HL-60 (cell line): ENCODE results near the gene CRYBA4.
A peak's percentile ranks its signal among the peaks of the same experiment; 100 is the strongest.

Experiments used
- DNase-seq, 2 experiments: peaks; one replicate each; pipeline ENCODE4 v3.0.0-alpha.2; 2010 to 2020; ENCODE audit warnings: low read depth in 1 of 2, low spot score in 1 of 2
- H3K27ac ChIP-seq: fragments of 250-450 bp; sonication (Bioruptor Pico); replicated peaks from 2 replicates; pipeline ENCODE4 v1.5.1; 2020; ENCODE audit warnings: mild to moderate bottlenecking, moderate library complexity
- H3K27me3 ChIP-seq: fragments of 250-450 bp; sonication (Bioruptor Pico); 2 replicates; pipeline ENCODE4 v1.5.1; 2021; ENCODE audit warnings: mild to moderate bottlenecking, moderate library complexity; ENCODE audit not compliant: insufficient read depth, poor library complexity, severe bottlenecking
- H3K4me3 ChIP-seq: replicated peaks from 2 replicates; pipeline ENCODE4 v1.5.1; 2011; ENCODE audit warnings: mild to moderate bottlenecking, control low read depth, low read length; ENCODE audit not compliant: insufficient read depth
- CTCF ChIP-seq: IDR thresholded peaks from one replicate; pipeline ENCODE4 v1.5.1; 2011; ENCODE audit warnings: low read length, control low read depth, inconsistent platforms; ENCODE audit not compliant: insufficient read depth
- GABPA ChIP-seq: IDR thresholded peaks from 2 replicates; pipeline ENCODE4 v1.6.1; 2012; ENCODE audit warnings: low read depth
- POLR2AphosphoS5 ChIP-seq: IDR thresholded peaks from 2 replicates; pipeline ENCODE4 v1.6.1; 2012; ENCODE audit warnings: low read depth
- REST ChIP-seq: IDR thresholded peaks from 2 replicates; pipeline ENCODE4 v1.6.1; 2012; ENCODE audit warnings: low read depth; ENCODE audit not compliant: insufficient replicate concordance
- SPI1 ChIP-seq: IDR thresholded peaks from 2 replicates; pipeline ENCODE4 v1.6.1; 2012; ENCODE audit warnings: low read depth, mild to moderate bottlenecking, borderline replicate concordance

The CRYBA4 gene

GRCh38 chr22:26650722-26651421 lies 29.1 kb downstream of the CRYBA4 start:
- no peak for DNase-seq
- no peak overlapping the region for H3K4me3 ChIP-seq
- H3K27ac ChIP-seq: no peak overlapping the region
- TF ChIP-seq POLR2AphosphoS5 (no peak), GABPA (no peak), CTCF (no peak), SPI1 (no peak), REST (no peak)
- no peaks in the 10 kb centered on the region for H3K27me3 ChIP-seq

- H3K27me3 ChIP-seq: peaks cover 1% of the 10 kb centered on the region
- no peak overlapping the region for H3K27ac ChIP-seq
- no peak for DNase-seq
- TF ChIP-seq SPI1 (no peak), REST (no peak), POLR2AphosphoS5 (no peak), CTCF (no peak), GABPA (no peak)
- H3K4me3 ChIP-seq: no peak overlapping the region
Measured at GRCh38 chr22:26651815-26652214, 30.1 kb downstream of the CRYBA4 start.

GRCh38 chr22:26656891-26657851 lies 35.4 kb downstream of the CRYBA4 start, which contains the start of gene MIAT:
Gene MIAT (plus strand): TSS chr22:26657588.
- H3K27ac ChIP-seq: no peak within 1 kb of the TSS
- DNase-seq: no peak
- TF ChIP-seq POLR2AphosphoS5 (no peak), GABPA (no peak), SPI1 (no peak), CTCF (no peak), REST (no peak)
- H3K27me3 ChIP-seq: peaks cover 13% of the 10 kb centered on the region
- H3K4me3 ChIP-seq: peak within 1 kb of the TSS; percentile 35; the same call in 1 of the 2 replicates
